Stimulated activated CD8-positive, alpha-beta memory T cell treated with anti-CD3 and anti-CD28 coated beads, Interleukin-4, amount 100 ng/mL, for 48 hours (primary cell): ENCODE measurements around the gene PDE6C.

ENCODE experiments used
- DNase-seq: peaks from one replicate; pipeline ENCODE4 v3.0.0-alpha.2; 2020

PDE6C gene

GRCh38 chr10:93710333-93710909 lies 98.1 kb downstream of the PDE6C start:
- DNase-seq: no peak

- no peak for DNase-seq
These were observed 99.6 kb downstream of the PDE6C start for GRCh38 chr10:93711891-93712290.

- no peak for DNase-seq
These were observed 100.3 kb downstream of the PDE6C start for GRCh38 chr10:93712593-93712992.

- DNase-seq: no peak
These were observed 103.0 kb downstream of the PDE6C start for GRCh38 chr10:93715345-93715744.
